IMR-90 (cell line): ENCODE data around the gene ESRRG.

ENCODE experiments used
- CTCF ChIP-seq: conservative IDR thresholded peaks from 2 replicates; pipeline ENCODE4 v1.5.1; 2012; ENCODE audit warnings: mild to moderate bottlenecking, low read depth, low read length, improper control_type of control experiment
- MXI1 ChIP-seq: IDR thresholded peaks from 2 replicates; pipeline ENCODE4 v1.6.1; 2012; ENCODE audit warnings: low read depth, mild to moderate bottlenecking, low read length, moderate library complexity, borderline replicate concordance
- POLR2A ChIP-seq: IDR thresholded peaks from 2 replicates; pipeline ENCODE4 v1.6.1; 2012; ENCODE audit warnings: mild to moderate bottlenecking, low read depth, low read length

DNA sequence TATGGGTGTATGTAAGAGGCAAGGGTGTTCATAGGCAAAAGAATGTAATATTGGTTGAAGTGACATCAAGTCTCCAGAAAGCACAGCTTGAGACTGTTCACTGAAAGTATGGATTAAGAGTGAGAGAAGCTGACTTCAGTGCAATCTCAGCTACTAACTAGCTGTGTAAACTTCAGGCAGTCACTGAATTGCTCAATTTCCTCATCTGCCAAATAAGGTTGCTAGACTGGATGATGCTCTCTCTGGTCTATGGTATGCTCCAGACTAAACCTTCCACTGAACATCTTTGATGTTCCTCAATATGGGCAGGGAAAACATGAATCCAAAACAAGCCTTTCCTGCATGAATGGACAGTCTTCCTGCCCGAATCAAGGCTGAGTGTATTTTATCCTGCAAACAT is 188.2 kb downstream of the ESRRG start:
- TF ChIP-seq MXI1 = no peak
- TF ChIP-seq POLR2A = no peak
- no peak for TF ChIP-seq CTCF
